ENCODE measurements around the gene TNIK. TPM values are rescaled to one million over a fixed set of nuclear protein-coding genes. Genes with fewer than 3 reads are reported as not detected.

Gene TNIK
- total RNA-seq, 1 experiment from 2014 or later: 0.69 TPM

DNA sequence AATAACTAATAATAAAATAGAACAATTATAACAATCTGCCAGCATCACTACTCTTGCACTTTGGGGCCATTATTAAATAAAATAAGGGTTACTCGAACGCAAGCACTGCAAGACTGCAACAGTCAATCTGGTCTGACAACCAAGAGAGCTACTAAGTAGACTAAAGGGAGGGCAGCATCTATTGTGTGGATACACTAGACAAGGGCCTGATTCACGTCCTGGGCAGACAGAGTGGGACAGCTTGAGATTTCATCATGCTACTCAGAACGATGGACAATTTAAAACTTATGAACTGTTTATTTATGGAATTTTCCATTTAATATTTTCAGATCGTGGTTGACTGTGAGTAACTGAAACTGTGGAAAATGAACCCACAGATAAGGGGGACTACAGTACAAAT lies 39.5 kb downstream of the TNIK start:
- Histone ChIP-seq H3K9me3 (ENCODE audit: low read depth, low read length, poor library complexity, severe bottlenecking) (no peaks in the 10 kb centered on the region), H3K27me3 (replicated peaks; ENCODE audit: insufficient read depth, low read depth, low read length, poor library complexity) (no peaks in the 10 kb centered on the region), H3K36me3 (ENCODE audit: insufficient read depth, low read length, poor library complexity, severe bottlenecking) (no peaks in the 10 kb centered on the region), H3K4me3 (ENCODE audit: low read depth, low read length, poor library complexity, severe bottlenecking) (no peak overlapping the region), H3K4me1 (ENCODE audit: insufficient read depth, low read length, poor library complexity, severe bottlenecking) (no peaks in the 10 kb centered on the region), H3K27ac (ENCODE audit: low read depth, low read length, poor library complexity, severe bottlenecking) (no peak overlapping the region)
- intact Hi-C loops (cut with micrococcal nuclease; ENCODE audit: unreplicated experiment): no loop called here
- TF ChIP-seq, protein P1, sequence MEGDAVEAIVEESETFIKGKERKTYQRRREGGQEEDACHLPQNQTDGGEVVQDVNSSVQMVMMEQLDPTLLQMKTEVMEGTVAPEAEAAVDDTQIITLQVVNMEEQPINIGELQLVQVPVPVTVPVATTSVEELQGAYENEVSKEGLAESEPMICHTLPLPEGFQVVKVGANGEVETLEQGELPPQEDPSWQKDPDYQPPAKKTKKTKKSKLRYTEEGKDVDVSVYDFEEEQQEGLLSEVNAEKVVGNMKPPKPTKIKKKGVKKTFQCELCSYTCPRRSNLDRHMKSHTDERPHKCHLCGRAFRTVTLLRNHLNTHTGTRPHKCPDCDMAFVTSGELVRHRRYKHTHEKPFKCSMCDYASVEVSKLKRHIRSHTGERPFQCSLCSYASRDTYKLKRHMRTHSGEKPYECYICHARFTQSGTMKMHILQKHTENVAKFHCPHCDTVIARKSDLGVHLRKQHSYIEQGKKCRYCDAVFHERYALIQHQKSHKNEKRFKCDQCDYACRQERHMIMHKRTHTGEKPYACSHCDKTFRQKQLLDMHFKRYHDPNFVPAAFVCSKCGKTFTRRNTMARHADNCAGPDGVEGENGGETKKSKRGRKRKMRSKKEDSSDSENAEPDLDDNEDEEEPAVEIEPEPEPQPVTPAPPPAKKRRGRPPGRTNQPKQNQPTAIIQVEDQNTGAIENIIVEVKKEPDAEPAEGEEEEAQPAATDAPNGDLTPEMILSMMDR (conservative IDR thresholded peaks at IDR 0.05; ENCODE audit: low read depth, low read length): no peak
- no peak for TF ChIP-seq EZH2 (IDR thresholded peaks at IDR 0.05; ENCODE audit: borderline replicate concordance, low read depth, low read length, poor library complexity, severe bottlenecking)
- BruUV-seq (replicated peaks): no TSS peak
- ChIA-PET CTCF (no interaction called here), POLR2A (ENCODE audit: low non-redundant PET) (no interaction called here)
- DNase-seq (ENCODE audit: low spot score): no peak

DNA sequence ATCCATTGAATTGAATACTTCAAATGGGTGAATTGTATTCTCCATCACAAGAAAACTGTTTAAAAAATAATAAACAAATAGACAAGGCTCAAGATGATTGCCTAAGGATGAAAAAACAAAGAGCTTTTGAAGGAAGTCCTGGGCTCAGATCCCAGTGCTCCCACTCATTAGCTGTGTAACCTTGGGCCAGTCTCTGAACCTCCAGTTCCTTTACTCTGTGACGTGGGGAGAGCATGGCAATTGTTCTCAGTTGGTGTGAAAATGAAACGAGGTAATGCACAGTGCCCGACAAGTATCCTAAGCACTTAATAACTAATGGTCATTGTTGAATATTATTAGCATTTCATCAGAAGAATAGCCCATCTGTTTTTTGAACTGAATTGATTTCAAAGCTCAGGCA lies 40.7 kb downstream of the TNIK start:
- CTCF ChIA-PET: no interaction called here
- H3K9me3 ChIP-seq (ENCODE audit: low read depth, low read length, poor library complexity, severe bottlenecking): no peaks in the 10 kb centered on the region
- BruUV-seq (replicated peaks): no TSS peak
- DNase-seq (ENCODE audit: low spot score): no peak
- TF ChIP-seq, protein P1 (conservative IDR thresholded peaks at IDR 0.05; ENCODE audit: low read depth, low read length): no peak
- no peak for TF ChIP-seq EZH2 (IDR thresholded peaks at IDR 0.05; ENCODE audit: borderline replicate concordance, low read depth, low read length, poor library complexity, severe bottlenecking)
- H3K4me1 ChIP-seq (ENCODE audit: insufficient read depth, low read length, poor library complexity, severe bottlenecking): no peaks in the 10 kb centered on the region
- no peak overlapping the region for H3K27ac ChIP-seq (ENCODE audit: low read depth, low read length, poor library complexity, severe bottlenecking)
- no peak overlapping the region for H3K4me3 ChIP-seq (ENCODE audit: low read depth, low read length, poor library complexity, severe bottlenecking)
- intact Hi-C loops (cut with micrococcal nuclease; ENCODE audit: unreplicated experiment): no loop called here
- no peaks in the 10 kb centered on the region for H3K27me3 ChIP-seq (replicated peaks; ENCODE audit: insufficient read depth, low read depth, low read length, poor library complexity)
- POLR2A ChIA-PET (ENCODE audit: low non-redundant PET): no interaction called here
- H3K36me3 ChIP-seq (ENCODE audit: insufficient read depth, low read length, poor library complexity, severe bottlenecking): no peaks in the 10 kb centered on the region

GRCh38 chr3:171417813-171418212 lies 42.4 kb downstream of the TNIK start:
- Histone ChIP-seq H3K27ac (ENCODE audit: low read depth, low read length, poor library complexity, severe bottlenecking) (no peak overlapping the region), H3K4me1 (ENCODE audit: insufficient read depth, low read length, poor library complexity, severe bottlenecking) (no peaks in the 10 kb centered on the region), H3K36me3 (ENCODE audit: insufficient read depth, low read length, poor library complexity, severe bottlenecking) (no peaks in the 10 kb centered on the region), H3K27me3 (replicated peaks; ENCODE audit: insufficient read depth, low read depth, low read length, poor library complexity) (no peaks in the 10 kb centered on the region), H3K4me3 (ENCODE audit: low read depth, low read length, poor library complexity, severe bottlenecking) (no peak overlapping the region), H3K9me3 (ENCODE audit: low read depth, low read length, poor library complexity, severe bottlenecking) (no peaks in the 10 kb centered on the region)
- intact Hi-C loops (cut with micrococcal nuclease; ENCODE audit: unreplicated experiment): no loop called here
- ChIA-PET POLR2A (ENCODE audit: low non-redundant PET) (no interaction called here), CTCF (no interaction called here)
- TF ChIP-seq EZH2 (IDR thresholded peaks at IDR 0.05; ENCODE audit: borderline replicate concordance, low read depth, low read length, poor library complexity, severe bottlenecking): no peak
- TF ChIP-seq, protein P1 (conservative IDR thresholded peaks at IDR 0.05; ENCODE audit: low read depth, low read length): no peak
- BruUV-seq (replicated peaks): no TSS peak
- DNase-seq (ENCODE audit: low spot score): no peak

Data from A673 (cell line).